Mucosa of descending colon (tissue), 3 donors: ENCODE measurements around the gene ANKRD11. TPM values are rescaled to one million over a fixed set of nuclear protein-coding genes. Genes with fewer than 3 reads are reported as not detected.

Experiments
- ATAC-seq: fragments of 200-7000 bp; cut with Tn5 transposase; one replicate; pipeline ENCODE4 v1.9.1; 2020; ENCODE audit warnings: mild to moderate bottlenecking, moderate library complexity
- DNase-seq, 3 donors: peaks; one replicate each; pipeline ENCODE4 v3.0.0-alpha.2; 2020
- H3K36me3 ChIP-seq: fragments of 200-600 bp; one replicate; pipeline ENCODE4 v1.8.0; 2021; ENCODE audit warnings: low read depth, mild to moderate bottlenecking
- H3K4me1 ChIP-seq: fragments of 200-600 bp; one replicate; pipeline ENCODE4 v1.8.0; 2021; ENCODE audit warnings: low read depth, mild to moderate bottlenecking
- H3K4me3 ChIP-seq: fragments of 200-600 bp; one replicate; pipeline ENCODE4 v1.8.0; 2021; ENCODE audit warnings: mild to moderate bottlenecking
- H3K9me3 ChIP-seq: fragments of 200-600 bp; one replicate; pipeline ENCODE4 v1.8.0; 2021; ENCODE audit warnings: mild to moderate bottlenecking
- intact Hi-C, 2 donors: fragments of 100-400 bp; cut with DNase I in 1 of 2; cut with micrococcal nuclease in 1 of 2; formaldehyde crosslinking; loops; one replicate each; pipeline versions ENCODE4 v1.11.0 to v1.11.1; 2022; cut with DNase I, micrococcal nuclease
- total RNA-seq, 3 donors: library from RNA; stranded (reverse); fragmentation: NEBNext Ultra II Directional in 2 of 3; extraction: Animal tissue kit (Norgen Biotek cat#: 25700) in 2 of 3; gene quantifications; one replicate each; pipeline versions ENCODE4 v1.2.1 to v1.2.4, GENCODE V29; 2021 to 2023
- TF ChIP-seq, protein P1 (sequence below): fragments of 200-600 bp; IDR thresholded peaks from one replicate; pipeline ENCODE4 v1.8.0; 2022; ENCODE audit warnings: antibody characterized with exemption, mild to moderate bottlenecking
- donor health status: DM: no; HTN: no; CAD: no; lungs with moderate emphysema.
- donor health status: DM: no; HTN: no; CAD: no.
- donor health status: DM: no; HTN: yes; CAD: no.

ANKRD11 gene
- total RNA-seq, 3 donors from 2014 or later = 125 to 127 (median 127) TPM

GRCh38 chr16:89338863-89339262 is 151.5 kb downstream of the ANKRD11 start:
- H3K4me1 ChIP-seq = peaks cover 21% of the 10 kb centered on the region
- H3K36me3 ChIP-seq = no peaks in the 10 kb centered on the region
- no peaks in the 10 kb centered on the region for H3K9me3 ChIP-seq
- ATAC-seq = peak; percentile 60
- intact Hi-C loops = no loop called here
- no peak overlapping the region for H3K4me3 ChIP-seq
- TF ChIP-seq, protein P1, sequence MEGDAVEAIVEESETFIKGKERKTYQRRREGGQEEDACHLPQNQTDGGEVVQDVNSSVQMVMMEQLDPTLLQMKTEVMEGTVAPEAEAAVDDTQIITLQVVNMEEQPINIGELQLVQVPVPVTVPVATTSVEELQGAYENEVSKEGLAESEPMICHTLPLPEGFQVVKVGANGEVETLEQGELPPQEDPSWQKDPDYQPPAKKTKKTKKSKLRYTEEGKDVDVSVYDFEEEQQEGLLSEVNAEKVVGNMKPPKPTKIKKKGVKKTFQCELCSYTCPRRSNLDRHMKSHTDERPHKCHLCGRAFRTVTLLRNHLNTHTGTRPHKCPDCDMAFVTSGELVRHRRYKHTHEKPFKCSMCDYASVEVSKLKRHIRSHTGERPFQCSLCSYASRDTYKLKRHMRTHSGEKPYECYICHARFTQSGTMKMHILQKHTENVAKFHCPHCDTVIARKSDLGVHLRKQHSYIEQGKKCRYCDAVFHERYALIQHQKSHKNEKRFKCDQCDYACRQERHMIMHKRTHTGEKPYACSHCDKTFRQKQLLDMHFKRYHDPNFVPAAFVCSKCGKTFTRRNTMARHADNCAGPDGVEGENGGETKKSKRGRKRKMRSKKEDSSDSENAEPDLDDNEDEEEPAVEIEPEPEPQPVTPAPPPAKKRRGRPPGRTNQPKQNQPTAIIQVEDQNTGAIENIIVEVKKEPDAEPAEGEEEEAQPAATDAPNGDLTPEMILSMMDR = no peak
- peak in 1 of 3 donors; percentile 38 for DNase-seq

GRCh38 chr16:89337965-89338364 is 152.4 kb downstream of the ANKRD11 start:
- no peaks in the 10 kb centered on the region for H3K36me3 ChIP-seq
- DNase-seq (peak in 2 of 3 donors; percentile 26 to 42), ATAC-seq (no peak)
- intact Hi-C loops = no loop called here
- peaks cover 18% of the 10 kb centered on the region for H3K4me1 ChIP-seq
- TF ChIP-seq, protein P1 = no peak
- no peak overlapping the region for H3K4me3 ChIP-seq
- H3K9me3 ChIP-seq = no peaks in the 10 kb centered on the region

- ATAC-seq (no peak), DNase-seq (peak in 2 of 3 donors; percentile 8 to 44)
- Histone ChIP-seq H3K9me3 (no peaks in the 10 kb centered on the region), H3K36me3 (no peaks in the 10 kb centered on the region), H3K4me3 (no peak overlapping the region), H3K4me1 (peaks cover 16% of the 10 kb centered on the region)
- TF ChIP-seq, protein P1 = no peak
- intact Hi-C loops = no loop called here
These were observed 154.4 kb downstream of the ANKRD11 start for GRCh38 chr16:89335803-89336485.

DNA sequence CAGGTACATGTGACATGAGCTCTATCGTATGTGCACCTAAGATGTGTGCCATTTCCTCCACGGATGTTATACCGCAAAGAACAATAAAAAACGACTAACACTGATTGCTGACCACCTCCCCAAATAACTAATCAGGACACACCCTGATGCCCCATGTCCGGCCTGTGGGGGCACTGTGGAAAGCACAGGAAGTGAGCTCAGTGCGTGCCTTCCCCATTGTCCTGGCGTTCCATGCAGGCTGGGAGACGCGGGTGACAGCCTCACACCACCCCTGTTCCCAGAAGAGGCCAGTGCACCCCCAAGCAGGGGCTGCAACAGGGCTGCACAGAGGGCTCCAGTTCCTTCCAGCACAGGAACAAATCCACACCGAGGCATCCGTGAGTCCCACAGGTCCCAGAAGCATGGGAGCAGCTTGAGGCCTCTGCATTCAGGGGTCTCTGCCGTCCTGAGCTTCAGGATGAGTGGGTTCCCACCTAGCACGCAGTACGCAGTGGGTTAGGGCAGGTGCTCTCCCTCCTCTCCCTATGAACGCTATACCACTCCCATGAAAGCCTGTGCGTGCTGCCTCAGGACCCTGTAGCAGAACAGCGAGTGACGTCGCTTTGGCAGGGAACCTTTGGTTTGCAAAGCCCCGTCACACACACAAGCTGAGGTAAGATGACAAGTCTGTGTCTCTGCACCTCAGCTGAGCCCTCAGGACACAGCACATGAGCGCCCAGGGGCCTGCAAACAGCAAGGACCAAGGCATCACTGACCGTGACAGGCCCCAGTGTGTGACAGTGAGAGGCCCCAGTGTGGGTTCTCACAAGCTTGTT is 155.2 kb downstream of the ANKRD11 start:
- intact Hi-C loops = no loop called here
- Histone ChIP-seq H3K4me1 (peaks cover 16% of the 10 kb centered on the region), H3K9me3 (no peaks in the 10 kb centered on the region), H3K36me3 (no peaks in the 10 kb centered on the region), H3K4me3 (no peak overlapping the region)
- DNase-seq (peak in 2 of 3 donors; percentile 22 to 41), ATAC-seq (no peak)
- TF ChIP-seq, protein P1 = no peak

DNA sequence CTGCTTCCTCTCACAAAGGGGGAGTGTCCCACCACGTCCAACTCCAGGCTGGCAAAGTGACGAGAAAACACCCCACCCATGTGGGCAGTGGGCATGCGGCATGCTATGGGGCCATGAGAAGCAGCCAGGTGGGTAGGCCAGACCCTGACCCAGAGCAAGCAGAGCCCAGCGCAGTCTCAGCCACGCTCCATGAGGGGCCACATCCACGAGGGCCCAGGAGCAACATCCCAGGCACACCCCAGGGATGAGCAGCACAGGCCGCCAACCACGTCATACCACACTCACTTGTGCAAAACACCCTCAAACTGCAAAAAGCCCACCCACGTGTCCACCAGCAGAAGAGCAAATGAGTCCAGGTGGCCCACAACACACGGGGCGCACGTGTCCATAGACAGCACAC is 155.9 kb downstream of the ANKRD11 start:
- H3K4me1 ChIP-seq = peaks cover 16% of the 10 kb centered on the region
- H3K9me3 ChIP-seq = no peaks in the 10 kb centered on the region
- intact Hi-C loops = no loop called here
- TF ChIP-seq, protein P1 = no peak
- H3K36me3 ChIP-seq = no peaks in the 10 kb centered on the region
- DNase-seq = peak in 2 of 3 donors; percentile 26 to 45
- H3K4me3 ChIP-seq = no peak overlapping the region
- no peak for ATAC-seq
